WTC11 (cell line): Measurements from ENCODE around the gene PACS1. TPM values are rescaled to one million over a fixed set of nuclear protein-coding genes. Genes with fewer than 3 reads are reported as not detected.

Experiments used
- ATAC-seq: fragments of 200-7000 bp; cut with Tn5 transposase; 2 replicates; pipeline ENCODE4 v1.10.0; 2021; ENCODE audit warnings: mild to moderate bottlenecking, moderate library complexity
- CTCF ChIA-PET: fragments of 300-600 bp; sonication (Branson Sonifier 250); formaldehyde crosslinking; loops from one replicate; lab custom pipeline; 2021; ENCODE audit warnings: antibody characterized with exemption; lab: Charles Lee
- POLR2A ChIA-PET: fragments of 350-600 bp; sonication (Branson Sonifier 250); formaldehyde crosslinking; loops from one replicate; lab custom pipeline; 2021; ENCODE audit warnings: antibody characterized with exemption; lab: Charles Lee
- DNase-seq: peaks from one replicate; pipeline ENCODE4 v3.0.0; 2021; ENCODE audit warnings: low spot score
- H3K27ac Mint-ChIP-seq: 2 replicates; pipeline ENCODE4 v1.8.0; 2021; ENCODE audit warnings: mixed read lengths
- H3K27me3 Mint-ChIP-seq: 2 replicates; pipeline ENCODE4 v1.8.0; 2021; ENCODE audit warnings: low read depth, mild to moderate bottlenecking, moderate library complexity, mixed read lengths
- H3K36me3 Mint-ChIP-seq: 2 replicates; pipeline ENCODE4 v1.8.0; 2021; ENCODE audit warnings: mixed read lengths
- H3K4me1 Mint-ChIP-seq: 2 replicates; pipeline ENCODE4 v1.8.0; 2022; ENCODE audit warnings: mixed read lengths
- H3K4me3 Mint-ChIP-seq: 2 replicates; pipeline ENCODE4 v1.8.0; 2021; ENCODE audit warnings: mild to moderate bottlenecking, moderate library complexity, mixed read lengths
- H3K9me3 Mint-ChIP-seq: 2 replicates; pipeline ENCODE4 v1.8.0; 2021; ENCODE audit warnings: mixed read lengths
- ATF1 ChIP-seq: sonication (generic); formaldehyde crosslinking; IDR thresholded peaks from 2 replicates; pipeline ENCODE4 v1.8.1; 2023; ENCODE audit warnings: mild to moderate bottlenecking, moderate library complexity, missing genetic modification reagents
- CBFB ChIP-seq: sonication (generic); formaldehyde crosslinking; IDR thresholded peaks from 2 replicates; pipeline ENCODE4 v1.8.1; 2022; ENCODE audit warnings: mild to moderate bottlenecking, low read depth, missing genetic modification reagents
- CREB1 ChIP-seq: sonication (generic); formaldehyde crosslinking; IDR thresholded peaks from 2 replicates; pipeline ENCODE4 v1.8.0; 2023; ENCODE audit warnings: mild to moderate bottlenecking, missing genetic modification reagents
- ELF4 ChIP-seq: sonication (generic); formaldehyde crosslinking; IDR thresholded peaks from 2 replicates; pipeline ENCODE4 v1.8.1; 2022; ENCODE audit warnings: low read depth, mild to moderate bottlenecking, moderate library complexity, missing genetic modification reagents
- FOXK1 ChIP-seq: sonication (generic); formaldehyde crosslinking; IDR thresholded peaks from 2 replicates; pipeline ENCODE4 v1.8.0; 2022; ENCODE audit warnings: mild to moderate bottlenecking, moderate library complexity, missing genetic modification reagents
- FOXP1 ChIP-seq: sonication (generic); formaldehyde crosslinking; IDR thresholded peaks from 2 replicates; pipeline ENCODE4 v1.8.0; 2022; ENCODE audit warnings: missing genetic modification reagents, mild to moderate bottlenecking, moderate library complexity, borderline replicate concordance
- FOXP4 ChIP-seq: sonication (generic); formaldehyde crosslinking; IDR thresholded peaks from 2 replicates; pipeline ENCODE4 v1.8.0; 2022; ENCODE audit warnings: mild to moderate bottlenecking, missing genetic modification reagents
- GABPB1 ChIP-seq: sonication (generic); formaldehyde crosslinking; IDR thresholded peaks from 2 replicates; pipeline ENCODE4 v1.8.1; 2023; ENCODE audit warnings: mild to moderate bottlenecking, missing genetic modification reagents
- GRHL2 ChIP-seq: fragments of 250-450 bp; sonication (Bioruptor Pico); IDR thresholded peaks from 2 replicates; pipeline ENCODE4 v1.8.0; 2022; ENCODE audit warnings: mild to moderate bottlenecking, moderate library complexity; ENCODE audit not compliant: insufficient replicate concordance, severe bottlenecking
- PRDM15 ChIP-seq: sonication (generic); formaldehyde crosslinking; IDR thresholded peaks from 2 replicates; pipeline ENCODE4 v1.8.0; 2022; ENCODE audit warnings: missing genetic modification reagents
- SOX15 ChIP-seq: fragments of 250-450 bp; sonication (Bioruptor Pico); IDR thresholded peaks from 2 replicates; pipeline ENCODE4 v1.9.0; 2021; ENCODE audit warnings: mild to moderate bottlenecking
- TEAD4 ChIP-seq: sonication (generic); formaldehyde crosslinking; IDR thresholded peaks from 2 replicates; pipeline ENCODE4 v1.8.0; 2022; ENCODE audit warnings: mild to moderate bottlenecking, missing genetic modification reagents
- ZNF263 ChIP-seq: sonication (generic); formaldehyde crosslinking; IDR thresholded peaks from 2 replicates; pipeline ENCODE4 v1.8.1; 2022; ENCODE audit warnings: low read depth, mild to moderate bottlenecking, moderate library complexity, missing genetic modification reagents
- total RNA-seq: library from RNA; stranded (reverse); gene quantifications from 3 replicates; pipeline ENCODE4 v1.2.3, GENCODE V29; 2021
- TF ChIP-seq, protein P1 (sequence below): sonication (generic); formaldehyde crosslinking; IDR thresholded peaks from 2 replicates; pipeline ENCODE4 v1.8.1; 2023; ENCODE audit warnings: mild to moderate bottlenecking, missing genetic modification reagents, borderline replicate concordance
- TF ChIP-seq, protein P2 (sequence below): sonication (generic); formaldehyde crosslinking; IDR thresholded peaks from 2 replicates; pipeline ENCODE4 v1.8.1; 2023; ENCODE audit warnings: mild to moderate bottlenecking, missing genetic modification reagents, moderate library complexity
- TF ChIP-seq, protein P3 (sequence below): sonication (generic); formaldehyde crosslinking; IDR thresholded peaks from 2 replicates; pipeline ENCODE4 v1.8.1; 2023; ENCODE audit warnings: mild to moderate bottlenecking, missing genetic modification reagents
- TF ChIP-seq, protein P4 (sequence below): sonication (generic); formaldehyde crosslinking; IDR thresholded peaks from 2 replicates; pipeline ENCODE4 v1.8.0; 2022; ENCODE audit warnings: mild to moderate bottlenecking, missing genetic modification reagents

The PACS1 gene
- total RNA-seq, 1 experiment from 2014 or later, result 34.8 TPM

- TF ChIP-seq, protein P1, sequence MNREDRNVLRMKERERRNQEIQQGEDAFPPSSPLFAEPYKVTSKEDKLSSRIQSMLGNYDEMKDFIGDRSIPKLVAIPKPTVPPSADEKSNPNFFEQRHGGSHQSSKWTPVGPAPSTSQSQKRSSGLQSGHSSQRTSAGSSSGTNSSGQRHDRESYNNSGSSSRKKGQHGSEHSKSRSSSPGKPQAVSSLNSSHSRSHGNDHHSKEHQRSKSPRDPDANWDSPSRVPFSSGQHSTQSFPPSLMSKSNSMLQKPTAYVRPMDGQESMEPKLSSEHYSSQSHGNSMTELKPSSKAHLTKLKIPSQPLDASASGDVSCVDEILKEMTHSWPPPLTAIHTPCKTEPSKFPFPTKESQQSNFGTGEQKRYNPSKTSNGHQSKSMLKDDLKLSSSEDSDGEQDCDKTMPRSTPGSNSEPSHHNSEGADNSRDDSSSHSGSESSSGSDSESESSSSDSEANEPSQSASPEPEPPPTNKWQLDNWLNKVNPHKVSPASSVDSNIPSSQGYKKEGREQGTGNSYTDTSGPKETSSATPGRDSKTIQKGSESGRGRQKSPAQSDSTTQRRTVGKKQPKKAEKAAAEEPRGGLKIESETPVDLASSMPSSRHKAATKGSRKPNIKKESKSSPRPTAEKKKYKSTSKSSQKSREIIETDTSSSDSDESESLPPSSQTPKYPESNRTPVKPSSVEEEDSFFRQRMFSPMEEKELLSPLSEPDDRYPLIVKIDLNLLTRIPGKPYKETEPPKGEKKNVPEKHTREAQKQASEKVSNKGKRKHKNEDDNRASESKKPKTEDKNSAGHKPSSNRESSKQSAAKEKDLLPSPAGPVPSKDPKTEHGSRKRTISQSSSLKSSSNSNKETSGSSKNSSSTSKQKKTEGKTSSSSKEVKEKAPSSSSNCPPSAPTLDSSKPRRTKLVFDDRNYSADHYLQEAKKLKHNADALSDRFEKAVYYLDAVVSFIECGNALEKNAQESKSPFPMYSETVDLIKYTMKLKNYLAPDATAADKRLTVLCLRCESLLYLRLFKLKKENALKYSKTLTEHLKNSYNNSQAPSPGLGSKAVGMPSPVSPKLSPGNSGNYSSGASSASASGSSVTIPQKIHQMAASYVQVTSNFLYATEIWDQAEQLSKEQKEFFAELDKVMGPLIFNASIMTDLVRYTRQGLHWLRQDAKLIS (CRISPR knock-in tag), result no peak
- TF ChIP-seq, protein P2, sequence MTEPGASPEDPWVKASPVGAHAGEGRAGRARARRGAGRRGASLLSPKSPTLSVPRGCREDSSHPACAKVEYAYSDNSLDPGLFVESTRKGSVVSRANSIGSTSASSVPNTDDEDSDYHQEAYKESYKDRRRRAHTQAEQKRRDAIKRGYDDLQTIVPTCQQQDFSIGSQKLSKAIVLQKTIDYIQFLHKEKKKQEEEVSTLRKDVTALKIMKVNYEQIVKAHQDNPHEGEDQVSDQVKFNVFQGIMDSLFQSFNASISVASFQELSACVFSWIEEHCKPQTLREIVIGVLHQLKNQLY (CRISPR knock-in tag), result no peak
- TF ChIP-seq FOXP4 (no peak), SOX15 (CRISPR knock-in tag) (no peak), TEAD4 (CRISPR knock-in tag) (no peak)
Observed at GRCh38 chr11:66272596-66272995, 202.5 kb downstream of the PACS1 start (continued).

- no peak overlapping the region for H3K4me3 Mint-ChIP-seq
- ATAC-seq, result no peak
- TF ChIP-seq FOXP1 (CRISPR knock-in tag), result no peak
- TF ChIP-seq GRHL2 (CRISPR knock-in tag), result no peak
- no peak for TF ChIP-seq GABPB1 (CRISPR knock-in tag)
- TF ChIP-seq, protein P3, sequence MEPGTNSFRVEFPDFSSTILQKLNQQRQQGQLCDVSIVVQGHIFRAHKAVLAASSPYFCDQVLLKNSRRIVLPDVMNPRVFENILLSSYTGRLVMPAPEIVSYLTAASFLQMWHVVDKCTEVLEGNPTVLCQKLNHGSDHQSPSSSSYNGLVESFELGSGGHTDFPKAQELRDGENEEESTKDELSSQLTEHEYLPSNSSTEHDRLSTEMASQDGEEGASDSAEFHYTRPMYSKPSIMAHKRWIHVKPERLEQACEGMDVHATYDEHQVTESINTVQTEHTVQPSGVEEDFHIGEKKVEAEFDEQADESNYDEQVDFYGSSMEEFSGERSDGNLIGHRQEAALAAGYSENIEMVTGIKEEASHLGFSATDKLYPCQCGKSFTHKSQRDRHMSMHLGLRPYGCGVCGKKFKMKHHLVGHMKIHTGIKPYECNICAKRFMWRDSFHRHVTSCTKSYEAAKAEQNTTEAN, result no peak
- no peak for TF ChIP-seq FOXK1 (CRISPR knock-in tag)
- no peak for TF ChIP-seq ATF1 (CRISPR knock-in tag)
- TF ChIP-seq ZNF263 (CRISPR knock-in tag), result no peak
- TF ChIP-seq CREB1 (CRISPR knock-in tag), result no peak
- TF ChIP-seq, protein P4, sequence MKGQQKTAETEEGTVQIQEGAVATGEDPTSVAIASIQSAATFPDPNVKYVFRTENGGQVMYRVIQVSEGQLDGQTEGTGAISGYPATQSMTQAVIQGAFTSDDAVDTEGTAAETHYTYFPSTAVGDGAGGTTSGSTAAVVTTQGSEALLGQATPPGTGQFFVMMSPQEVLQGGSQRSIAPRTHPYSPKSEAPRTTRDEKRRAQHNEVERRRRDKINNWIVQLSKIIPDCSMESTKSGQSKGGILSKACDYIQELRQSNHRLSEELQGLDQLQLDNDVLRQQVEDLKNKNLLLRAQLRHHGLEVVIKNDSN (CRISPR knock-in tag), result no peak
- TF ChIP-seq PRDM15 (CRISPR knock-in tag), result no peak
- TF ChIP-seq ELF4 (CRISPR knock-in tag), result no peak
- no peak for TF ChIP-seq CBFB (CRISPR knock-in tag)
- peaks cover 9% of the 10 kb centered on the region; the same call in 1 of the 2 replicates for H3K4me1 Mint-ChIP-seq
- no peak for DNase-seq
- ChIA-PET CTCF (interaction anchor here (3.0 kb wide), 1 partner anchor 9 kb away, joined by 9 read pairs; no protein-coding TSS in a partner anchor), POLR2A (no interaction called here)
- no peak overlapping the region for H3K27ac Mint-ChIP-seq
- peaks cover 30% of the 10 kb centered on the region for H3K36me3 Mint-ChIP-seq
- H3K27me3 Mint-ChIP-seq, result peaks cover 4% of the 10 kb centered on the region
- no peaks in the 10 kb centered on the region for H3K9me3 Mint-ChIP-seq
Observed at GRCh38 chr11:66274219-66274618, 204.1 kb downstream of the PACS1 start.
